Stromal cell of bone marrow (primary cell): ENCODE measurements around the gene CDH12.
"Not testable (repeated sequence)": the region's sequence is repeated elsewhere in the genome, so short reads cannot be mapped to it uniquely, and the experiment has no call there.

Source experiments
- DNase-seq: peaks from one replicate; pipeline ENCODE4 v3.0.0-alpha.2; 2012; ENCODE audit warnings: low read depth

Gene CDH12

GRCh38 chr5:22001097-22001496, 852.0 kb downstream of the CDH12 start:
- not testable (repeated sequence) for DNase-seq

- not testable (repeated sequence) for DNase-seq
These were observed 867.3 kb downstream of the CDH12 start for GRCh38 chr5:21985799-21986198.

DNA sequence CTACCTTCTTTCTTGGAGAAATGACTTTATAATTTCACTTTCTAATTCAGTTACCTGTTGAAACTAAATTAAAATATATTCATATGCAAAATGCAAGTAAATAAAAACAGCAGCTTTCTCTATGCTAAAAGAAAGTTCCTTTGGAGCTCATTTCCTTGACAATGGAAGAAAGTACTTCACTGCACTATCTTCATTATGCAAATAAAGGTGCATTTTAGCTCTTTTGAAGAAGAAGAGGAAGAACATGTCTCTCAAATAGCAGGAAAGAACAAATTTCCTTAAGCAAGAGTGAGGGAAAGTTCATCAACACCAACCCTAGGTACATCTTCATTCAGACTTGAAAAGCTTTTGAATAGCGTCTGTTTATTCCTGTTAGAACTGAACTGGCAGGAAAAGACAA, 901.6 kb downstream of the CDH12 start:
- DNase-seq: not testable (repeated sequence)

DNA sequence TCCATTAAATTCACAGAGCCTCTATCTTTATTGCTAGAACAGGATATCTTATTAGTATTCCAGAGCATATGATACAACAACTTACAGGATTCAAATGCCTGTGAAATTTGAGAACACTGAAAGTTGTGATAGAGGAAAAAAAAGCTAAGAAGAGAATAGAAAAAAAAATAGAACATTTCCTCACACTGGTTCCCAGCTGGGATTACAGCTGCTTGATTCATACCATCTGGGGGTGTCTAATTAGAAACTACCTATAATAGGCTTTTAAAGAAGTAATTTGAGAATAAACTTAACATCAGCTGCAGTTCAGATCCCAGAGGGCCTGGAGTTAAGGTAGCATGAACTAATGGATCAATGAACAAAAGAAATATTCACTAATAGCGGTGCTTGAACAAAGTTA, 922.0 kb downstream of the CDH12 start:
- DNase-seq: no peak

- DNase-seq: peak; percentile 6
These were observed 933.6 kb downstream of the CDH12 start for GRCh38 chr5:21919414-21920022.

DNA sequence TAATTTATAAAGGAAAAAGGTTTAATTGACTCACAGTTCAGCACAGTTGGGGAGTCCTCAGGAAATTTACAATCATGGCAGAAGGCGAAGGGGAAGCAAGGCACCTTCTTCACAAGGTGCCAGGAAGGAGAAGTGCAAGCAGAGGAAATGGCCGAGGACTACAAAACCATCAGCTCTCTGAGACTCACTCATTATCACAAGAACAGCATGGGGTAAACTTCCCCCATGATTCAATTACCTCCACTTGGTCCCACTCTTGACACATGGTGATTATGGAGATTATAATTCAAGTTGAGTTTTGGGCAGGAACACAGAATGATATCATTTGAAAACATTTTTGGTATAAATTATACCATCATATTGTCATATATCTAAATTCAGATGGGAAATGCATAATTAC, 934.7 kb downstream of the CDH12 start:
- DNase-seq: no peak

DNA sequence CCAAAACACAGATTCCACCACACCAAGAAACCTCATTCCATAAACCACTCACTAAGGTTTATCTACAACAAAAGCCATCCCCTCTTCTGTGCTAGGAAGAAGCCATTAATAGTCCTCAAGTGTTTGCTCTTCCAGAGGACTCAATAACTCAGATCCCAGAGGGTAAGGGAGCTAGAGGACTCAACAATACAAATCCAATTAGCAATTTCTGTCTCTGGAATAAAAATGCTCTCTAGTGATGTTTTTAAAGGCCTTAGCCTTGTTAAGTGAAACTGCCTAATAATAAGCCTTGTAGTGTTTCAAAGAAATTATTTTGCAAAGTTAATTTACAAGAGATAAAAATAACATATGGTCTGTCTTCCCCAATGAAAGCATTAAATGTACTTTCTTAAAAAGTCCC, 942.4 kb downstream of the CDH12 start:
- DNase-seq: no peak

GRCh38 chr5:21895766-21896350, 957.3 kb downstream of the CDH12 start:
- no peak for DNase-seq

GRCh38 chr5:21893161-21893560, 960.0 kb downstream of the CDH12 start:
- DNase-seq: no peak

- DNase-seq: no peak
These were observed 963.6 kb downstream of the CDH12 start for GRCh38 chr5:21889581-21889980.

DNA sequence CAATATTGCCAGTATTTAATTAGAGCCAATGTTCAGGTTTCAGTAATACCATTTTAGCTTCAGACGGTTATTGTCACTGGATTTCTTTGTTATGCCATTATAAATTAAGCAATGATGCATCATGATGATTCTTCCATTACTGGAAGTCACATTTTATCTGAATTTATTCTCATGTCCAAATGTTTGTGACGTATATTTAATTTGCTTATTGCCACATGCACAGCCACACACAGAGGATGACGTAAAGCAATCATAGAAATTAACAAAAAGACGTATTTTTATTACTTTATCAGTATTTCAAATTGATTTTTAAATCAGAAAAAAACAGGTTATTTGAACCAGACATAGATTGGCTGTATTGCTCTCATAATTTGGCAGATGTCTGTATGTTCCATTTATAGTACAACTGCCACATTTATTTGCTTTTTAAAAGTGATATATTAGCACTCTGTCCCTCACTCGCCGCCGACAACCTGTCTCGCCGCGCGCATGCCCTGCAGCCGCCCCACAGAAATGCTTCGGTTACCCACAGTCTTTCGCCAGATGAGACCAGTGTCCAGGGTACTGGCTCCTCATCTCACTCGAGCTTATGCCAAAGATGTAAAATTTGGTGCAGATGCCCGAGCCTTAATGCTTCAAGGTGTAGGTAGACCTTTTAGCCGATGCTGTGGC, 970.9 kb downstream of the CDH12 start:
- no peak for DNase-seq

DNA sequence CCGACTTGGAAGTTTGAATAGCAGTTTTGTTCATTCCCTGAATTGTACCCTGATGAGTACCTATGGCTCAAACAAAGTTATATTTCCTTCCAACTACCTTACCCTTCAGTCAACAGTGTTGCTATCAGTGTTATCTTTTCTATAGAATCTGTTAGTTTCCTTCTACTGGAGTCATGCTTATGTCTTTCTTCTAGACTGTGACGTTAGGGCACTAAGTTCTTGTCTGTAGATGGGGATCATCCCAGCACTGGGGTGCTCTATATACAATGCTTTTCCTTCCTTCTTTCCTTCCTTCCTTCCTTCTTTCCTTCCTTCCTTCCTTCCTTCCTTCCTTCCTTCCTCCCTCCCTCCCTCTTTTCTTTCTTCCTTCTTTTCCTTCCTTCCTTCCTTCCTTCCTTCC, 973.0 kb downstream of the CDH12 start:
- no peak for DNase-seq

DNA sequence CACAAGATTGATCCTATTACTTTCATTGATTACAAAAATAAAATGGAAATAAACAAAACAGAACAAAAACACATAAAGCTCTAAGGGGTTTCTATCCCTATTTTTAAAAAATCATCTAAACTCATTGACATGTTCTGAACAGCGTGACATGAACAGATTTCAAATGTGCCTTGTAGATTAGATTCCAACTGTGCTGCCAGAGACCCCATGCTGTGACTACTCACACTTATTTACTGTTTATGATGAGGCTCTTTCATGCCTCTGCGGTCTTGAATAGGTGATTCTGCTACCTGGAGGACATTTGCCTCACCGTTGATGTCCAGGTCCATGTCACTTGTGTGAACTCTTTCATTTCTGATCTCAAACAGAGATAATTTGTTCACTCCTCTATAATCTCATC, 990.2 kb downstream of the CDH12 start:
- DNase-seq: no peak

DNA sequence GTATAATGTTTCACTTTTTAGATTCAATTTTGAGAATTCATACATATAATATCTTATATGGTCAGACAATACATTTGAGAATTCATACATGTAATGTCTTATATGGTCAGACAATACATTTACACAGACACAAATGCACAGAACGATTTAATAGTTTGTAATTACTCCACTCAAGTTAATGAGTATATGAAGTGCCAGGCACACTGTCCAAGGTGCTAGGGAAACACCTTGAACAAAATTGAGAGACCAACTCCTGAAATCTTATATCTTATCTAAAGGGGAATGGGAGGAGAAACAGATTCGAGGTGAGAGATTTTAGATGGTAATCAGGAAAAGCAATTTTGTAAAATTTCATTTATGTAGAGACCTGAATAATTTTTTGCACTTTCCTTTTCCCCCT, 994.7 kb downstream of the CDH12 start:
- no peak for DNase-seq

DNA sequence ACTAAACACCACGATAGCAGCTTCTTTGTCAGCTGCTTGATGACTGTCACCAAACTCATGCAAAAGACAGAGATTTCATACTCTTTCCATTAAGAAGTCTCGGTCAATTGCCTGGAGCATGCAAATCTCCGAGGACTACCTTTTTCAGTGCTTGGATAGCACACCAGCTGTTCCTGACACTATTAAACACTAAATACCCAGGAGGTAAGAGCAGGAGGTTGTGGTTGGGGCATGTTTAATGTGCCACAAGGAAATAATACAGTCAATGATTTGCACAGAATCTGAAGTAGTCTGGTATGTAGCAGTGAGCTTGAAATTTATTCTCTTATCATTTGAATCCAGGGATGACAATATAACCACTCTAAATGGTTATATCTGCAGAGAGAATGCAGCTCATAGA, 996.2 kb downstream of the CDH12 start:
- no peak for DNase-seq

DNA sequence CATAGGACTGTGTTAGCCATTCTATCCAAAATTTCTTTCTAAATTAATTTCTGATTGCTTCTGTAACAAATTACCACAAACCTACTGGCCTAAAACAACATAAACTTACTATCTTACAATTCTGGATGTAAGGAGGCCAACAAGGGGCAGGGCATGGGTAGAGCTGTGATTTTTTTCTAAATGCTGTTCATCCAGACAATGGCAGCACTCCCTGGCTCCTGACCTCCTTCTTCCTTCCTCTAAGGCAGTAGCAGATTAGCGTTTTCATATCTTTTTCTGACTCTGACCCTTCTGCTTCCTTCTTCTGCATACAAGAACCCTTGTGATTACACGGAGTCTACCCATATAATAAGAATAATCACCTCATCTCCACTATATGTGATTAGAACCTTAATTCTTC, 1005.8 kb downstream of the CDH12 start:
- DNase-seq: no peak

- no peak for DNase-seq
These were observed 1008.2 kb downstream of the CDH12 start for GRCh38 chr5:21844960-21845359.

DNA sequence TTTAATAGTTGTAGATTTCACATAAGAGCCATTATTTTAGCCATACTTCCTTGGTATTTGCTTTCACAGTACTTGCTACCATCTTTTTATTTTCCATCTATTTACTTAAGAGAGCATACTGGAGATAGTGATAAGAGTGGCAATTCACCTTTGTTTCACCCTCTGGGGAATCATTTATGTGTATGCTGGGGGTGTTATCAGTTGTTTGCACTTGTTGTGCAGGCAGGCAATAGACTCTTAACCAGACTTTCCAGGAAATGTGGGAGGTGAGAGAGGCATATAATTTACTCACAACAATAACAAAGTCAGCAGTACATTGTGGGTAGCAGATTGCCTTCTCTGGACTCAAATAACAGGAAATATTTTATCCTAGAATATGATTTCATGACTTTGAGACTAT, 1018.3 kb downstream of the CDH12 start:
- no peak for DNase-seq

DNA sequence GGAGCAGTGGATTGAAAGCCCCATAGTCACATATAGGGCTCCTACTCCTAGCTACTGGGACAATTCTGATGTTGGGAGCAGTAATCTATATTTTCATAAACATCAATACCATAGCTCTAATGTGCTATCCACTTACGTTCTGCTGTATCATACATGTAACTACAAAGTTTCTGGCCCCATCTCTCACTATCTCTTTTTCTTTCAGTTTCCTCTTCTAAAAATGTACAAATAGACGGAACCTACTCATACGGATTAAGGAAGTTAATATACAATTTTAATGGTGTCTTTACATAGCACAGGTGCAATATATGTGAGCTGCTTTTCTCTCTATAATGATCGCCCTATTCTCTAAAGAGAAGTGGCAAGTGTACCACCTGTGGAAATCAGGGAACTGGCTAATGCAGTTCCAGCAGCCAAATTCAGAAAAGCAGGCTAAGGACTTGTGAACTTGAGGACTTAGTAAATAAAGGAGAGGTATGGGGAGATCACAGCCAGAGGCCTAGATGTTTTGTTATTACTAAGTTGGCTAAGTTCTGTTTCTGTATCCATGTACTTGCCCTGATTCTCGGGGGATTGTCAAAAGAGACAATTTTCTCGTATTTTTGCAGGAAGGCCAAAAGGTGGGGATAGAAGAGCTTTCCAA, 1021.9 kb downstream of the CDH12 start:
- DNase-seq: no peak

GRCh38 chr5:21826884-21827283, 1026.3 kb downstream of the CDH12 start:
- DNase-seq: no peak

DNA sequence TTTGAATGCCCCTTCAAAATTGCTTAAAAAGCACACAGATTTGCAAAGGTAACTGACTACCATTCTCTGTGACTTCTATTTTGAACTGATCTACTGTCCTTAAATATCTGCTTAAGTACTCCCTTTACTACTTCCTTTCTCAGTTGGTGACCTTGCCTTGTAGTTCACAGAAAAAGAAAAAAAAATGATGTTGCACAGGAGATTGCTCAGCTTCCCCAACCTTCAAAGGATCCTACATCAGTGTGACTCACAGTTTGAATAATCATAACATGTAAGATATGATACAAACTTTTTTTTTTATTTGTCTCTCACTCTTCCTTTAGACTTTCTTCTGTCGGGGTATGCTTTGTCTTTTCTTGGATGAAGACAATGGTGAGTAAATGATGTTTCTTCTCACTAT, 1029.6 kb downstream of the CDH12 start:
- DNase-seq: no peak

GRCh38 chr5:21823076-21823574, 1030.0 kb downstream of the CDH12 start:
- DNase-seq: no peak

DNA sequence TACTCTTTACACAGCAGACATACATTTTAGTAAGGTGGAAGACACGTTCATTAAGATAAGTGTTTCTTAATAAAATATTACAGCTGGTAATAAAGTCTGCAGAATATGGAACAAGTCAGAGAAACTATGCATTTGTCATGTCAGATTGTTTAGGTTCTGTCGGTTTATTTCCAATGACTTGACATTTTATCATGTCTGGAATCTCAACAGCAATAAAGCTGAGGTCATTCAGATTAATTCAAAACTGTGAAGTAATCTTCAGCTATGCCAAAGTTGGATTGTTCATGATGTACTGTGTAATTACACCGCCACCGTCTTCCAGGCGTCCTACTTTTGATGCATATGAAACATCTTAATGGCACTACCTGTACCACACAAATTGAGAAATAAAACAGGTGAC, 1032.6 kb downstream of the CDH12 start:
- no peak for DNase-seq
